Liver (tissue), 9 donors: Measurements from ENCODE around the gene EXOC3. TPM values are rescaled to one million over a fixed set of nuclear protein-coding genes. Genes with fewer than 3 reads are reported as not detected.

Experiments
- DNase-seq: peaks from one replicate; pipeline ENCODE4 v3.0.0-alpha.2; 2017; ENCODE audit warnings: low spot score
- H3K27ac ChIP-seq, 2 donors: one replicate each; pipeline ENCODE4 v1.7.0; 2013; ENCODE audit warnings: inconsistent platforms in 2 of 2, low read length in 2 of 2, control low read depth in 1 of 2, low read depth in 1 of 2, mild to moderate bottlenecking in 1 of 2
- H3K27me3 ChIP-seq, 4 donors: one replicate each; pipeline versions ENCODE4 v1.6.1 to v1.7.0; 2013; ENCODE audit warnings: low read length in 3 of 4, inconsistent platforms in 1 of 4, mild to moderate bottlenecking in 1 of 4, moderate library complexity in 1 of 4; ENCODE audit not compliant: control insufficient read depth in 4 of 4, insufficient read depth in 4 of 4
- H3K36me3 ChIP-seq, 4 donors: one replicate each; pipeline versions ENCODE4 v1.6.1 to v1.7.0; 2013; ENCODE audit warnings: low read length in 3 of 4, mild to moderate bottlenecking in 3 of 4, low read depth in 1 of 4, moderate library complexity in 1 of 4; ENCODE audit not compliant: control insufficient read depth in 4 of 4, insufficient read depth in 3 of 4
- H3K4me1 ChIP-seq, 4 donors: one replicate each; pipeline versions ENCODE4 v1.6.1 to v1.7.0; 2013; ENCODE audit warnings: low read length in 3 of 4, mild to moderate bottlenecking in 3 of 4, moderate library complexity in 1 of 4; ENCODE audit not compliant: control insufficient read depth in 4 of 4, insufficient read depth in 4 of 4
- H3K4me3 ChIP-seq, 3 donors: one replicate each; pipeline versions ENCODE4 v1.6.1 to v1.7.0; 2013; ENCODE audit warnings: low read length in 3 of 3, control low read depth in 1 of 3, low read depth in 1 of 3, mild to moderate bottlenecking in 1 of 3
- H3K9ac ChIP-seq, 2 donors: one replicate each; pipeline ENCODE4 v1.7.0; 2013; ENCODE audit warnings: low read length in 2 of 2, mild to moderate bottlenecking in 2 of 2, moderate library complexity in 2 of 2, control low read depth in 1 of 2, low read depth in 1 of 2
- H3K9me3 ChIP-seq, 4 donors: one replicate each; pipeline versions ENCODE4 v1.6.1 to v1.7.0; 2013; ENCODE audit warnings: low read length in 3 of 4; ENCODE audit not compliant: control insufficient read depth in 4 of 4
- EGR1 ChIP-seq, 2 donors: IDR thresholded peaks; 2 replicates each; pipeline ENCODE4 v1.6.1; 2016 to 2018; ENCODE audit warnings: antibody characterized with exemption in 2 of 2, low read depth in 2 of 2
- FOXA1 ChIP-seq: IDR thresholded peaks from 2 replicates; pipeline ENCODE4 v1.6.1; 2016; ENCODE audit warnings: antibody characterized with exemption
- FOXA2 ChIP-seq: IDR thresholded peaks from 2 replicates; pipeline ENCODE4 v1.6.1; 2016; ENCODE audit warnings: antibody characterized with exemption
- GABPA ChIP-seq, 2 donors: IDR thresholded peaks in 1 of 2; conservative IDR thresholded peaks in 1 of 2; 2 replicates each; pipeline ENCODE4 v1.6.1; 2016; ENCODE audit warnings: antibody characterized with exemption in 2 of 2, mild to moderate bottlenecking in 1 of 2, moderate library complexity in 1 of 2
- HNF4A ChIP-seq, 2 donors: conservative IDR thresholded peaks; 2 replicates each; pipeline ENCODE4 v1.6.1; 2016; ENCODE audit warnings: antibody characterized with exemption in 2 of 2, mild to moderate bottlenecking in 2 of 2
- HNF4G ChIP-seq: IDR thresholded peaks from 2 replicates; pipeline ENCODE4 v1.6.1; 2016; ENCODE audit warnings: antibody characterized with exemption
- JUND ChIP-seq, 2 donors: IDR thresholded peaks; 2 replicates each; pipeline ENCODE4 v1.6.1; 2016; ENCODE audit warnings: antibody characterized with exemption in 2 of 2
- NR2F2 ChIP-seq: IDR thresholded peaks from 2 replicates; pipeline ENCODE4 v1.6.1; 2016; ENCODE audit warnings: antibody characterized with exemption
- RAD21 ChIP-seq, 2 donors: IDR thresholded peaks; 2 replicates each; pipeline ENCODE4 v1.6.1; 2016; ENCODE audit warnings: antibody characterized with exemption in 2 of 2, mild to moderate bottlenecking in 2 of 2
- RXRA ChIP-seq, 2 donors: IDR thresholded peaks; 2 replicates each; pipeline ENCODE4 v1.6.1; 2017 to 2018; ENCODE audit warnings: antibody characterized with exemption in 2 of 2, mild to moderate bottlenecking in 1 of 2
- SP1 ChIP-seq: IDR thresholded peaks from 2 replicates; pipeline ENCODE4 v1.6.1; 2018; ENCODE audit warnings: antibody characterized with exemption, mild to moderate bottlenecking
- TAF1 ChIP-seq: conservative IDR thresholded peaks from 2 replicates; pipeline ENCODE4 v1.6.1; 2016; ENCODE audit warnings: antibody characterized with exemption, mild to moderate bottlenecking
- YY1 ChIP-seq: IDR thresholded peaks from 2 replicates; pipeline ENCODE4 v1.6.1; 2016; ENCODE audit warnings: antibody characterized with exemption, mild to moderate bottlenecking
- WGBS: extraction: QIAGEN DNeasy Blood & Tissue Kit; methylation state at CpG from one replicate; pipeline ENCODE4 v1.1.7; 2013; 5-methylcytosine and 5-hydroxymethylcytosine counted together
- polyA plus RNA-seq, 2 donors: library from polyadenylated mRNA; stranded (reverse) in 1 of 2; unstranded in 1 of 2; fragments of 200-250 nt in 1 of 2; fragments of >200 nt in 1 of 2; fragmentation: Nextera tagmentation in 1 of 2; extraction: Ambion mirVana in 1 of 2; gene quantifications; one replicate each; pipeline versions ENCODE4 v1.2.1 to v1.2.3, GENCODE V29; 2013 to 2015
- total RNA-seq, 2 donors: library from RNA; depleted of rRNA; stranded (reverse); fragments of >200 nt; gene quantifications; one replicate each; pipeline ENCODE4 v1.2.3, GENCODE V29; 2014
- TF ChIP-seq, protein P1 (sequence below): fragments of 150-350 bp; IDR thresholded peaks from 2 replicates; pipeline ENCODE4 v1.5.1; 2017; ENCODE audit warnings: improper control_type of control experiment, low read depth, low read length; ENCODE audit not compliant: missing input control
- TF ChIP-seq, protein P2 (sequence below): IDR thresholded peaks from 2 replicates; pipeline ENCODE4 v1.6.1; 2016; ENCODE audit warnings: antibody characterized with exemption, mild to moderate bottlenecking
- TF ChIP-seq, protein P3 (sequence below): IDR thresholded peaks from 2 replicates; pipeline ENCODE4 v1.6.1; 2016; ENCODE audit warnings: antibody characterized with exemption
- TF ChIP-seq, protein P4 (sequence below): IDR thresholded peaks from 2 replicates; pipeline ENCODE4 v1.6.1; 2016; ENCODE audit warnings: antibody characterized with exemption
- TF ChIP-seq, protein P5 (sequence below): IDR thresholded peaks from 2 replicates; pipeline ENCODE4 v1.6.1; 2016; ENCODE audit warnings: antibody characterized with exemption
- donor health status: healthy.
- donor health status: healthy.
- donor health status: healthy.
- donor health status: healthy.
- donor health status: healthy.

EXOC3 gene
- total and polyA plus RNA-seq, 4 donors: 12.4 to 23.9 (median 18.5) TPM

DNA sequence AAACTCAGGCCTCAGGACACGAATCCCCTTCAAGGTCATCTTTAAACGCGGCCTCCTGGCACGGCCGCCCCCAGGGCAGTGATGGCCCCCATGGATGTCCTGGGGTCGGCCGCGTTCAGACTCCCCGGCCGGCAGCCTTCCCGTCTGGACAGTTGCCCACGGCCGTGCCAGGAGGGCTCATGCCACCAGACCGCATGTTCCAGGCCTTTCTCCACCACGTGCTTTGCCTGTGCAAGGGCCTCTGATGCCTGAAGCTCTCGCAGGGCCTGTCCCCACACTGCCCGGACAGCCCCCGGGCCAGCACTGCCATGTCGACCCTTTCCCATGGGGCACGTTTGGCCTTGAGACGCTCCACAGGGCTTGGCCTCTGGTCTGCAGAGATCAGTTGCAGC is 46.7 kb downstream of the EXOC3 start:
- no peak overlapping the region for H3K9ac ChIP-seq
- no peak for TF ChIP-seq RAD21 (IDR thresholded peaks at IDR 0.05)
- TF ChIP-seq TAF1: no peak
- TF ChIP-seq HNF4G: no peak
- TF ChIP-seq, protein P1, sequence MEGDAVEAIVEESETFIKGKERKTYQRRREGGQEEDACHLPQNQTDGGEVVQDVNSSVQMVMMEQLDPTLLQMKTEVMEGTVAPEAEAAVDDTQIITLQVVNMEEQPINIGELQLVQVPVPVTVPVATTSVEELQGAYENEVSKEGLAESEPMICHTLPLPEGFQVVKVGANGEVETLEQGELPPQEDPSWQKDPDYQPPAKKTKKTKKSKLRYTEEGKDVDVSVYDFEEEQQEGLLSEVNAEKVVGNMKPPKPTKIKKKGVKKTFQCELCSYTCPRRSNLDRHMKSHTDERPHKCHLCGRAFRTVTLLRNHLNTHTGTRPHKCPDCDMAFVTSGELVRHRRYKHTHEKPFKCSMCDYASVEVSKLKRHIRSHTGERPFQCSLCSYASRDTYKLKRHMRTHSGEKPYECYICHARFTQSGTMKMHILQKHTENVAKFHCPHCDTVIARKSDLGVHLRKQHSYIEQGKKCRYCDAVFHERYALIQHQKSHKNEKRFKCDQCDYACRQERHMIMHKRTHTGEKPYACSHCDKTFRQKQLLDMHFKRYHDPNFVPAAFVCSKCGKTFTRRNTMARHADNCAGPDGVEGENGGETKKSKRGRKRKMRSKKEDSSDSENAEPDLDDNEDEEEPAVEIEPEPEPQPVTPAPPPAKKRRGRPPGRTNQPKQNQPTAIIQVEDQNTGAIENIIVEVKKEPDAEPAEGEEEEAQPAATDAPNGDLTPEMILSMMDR: no peak
- TF ChIP-seq, protein P2, sequence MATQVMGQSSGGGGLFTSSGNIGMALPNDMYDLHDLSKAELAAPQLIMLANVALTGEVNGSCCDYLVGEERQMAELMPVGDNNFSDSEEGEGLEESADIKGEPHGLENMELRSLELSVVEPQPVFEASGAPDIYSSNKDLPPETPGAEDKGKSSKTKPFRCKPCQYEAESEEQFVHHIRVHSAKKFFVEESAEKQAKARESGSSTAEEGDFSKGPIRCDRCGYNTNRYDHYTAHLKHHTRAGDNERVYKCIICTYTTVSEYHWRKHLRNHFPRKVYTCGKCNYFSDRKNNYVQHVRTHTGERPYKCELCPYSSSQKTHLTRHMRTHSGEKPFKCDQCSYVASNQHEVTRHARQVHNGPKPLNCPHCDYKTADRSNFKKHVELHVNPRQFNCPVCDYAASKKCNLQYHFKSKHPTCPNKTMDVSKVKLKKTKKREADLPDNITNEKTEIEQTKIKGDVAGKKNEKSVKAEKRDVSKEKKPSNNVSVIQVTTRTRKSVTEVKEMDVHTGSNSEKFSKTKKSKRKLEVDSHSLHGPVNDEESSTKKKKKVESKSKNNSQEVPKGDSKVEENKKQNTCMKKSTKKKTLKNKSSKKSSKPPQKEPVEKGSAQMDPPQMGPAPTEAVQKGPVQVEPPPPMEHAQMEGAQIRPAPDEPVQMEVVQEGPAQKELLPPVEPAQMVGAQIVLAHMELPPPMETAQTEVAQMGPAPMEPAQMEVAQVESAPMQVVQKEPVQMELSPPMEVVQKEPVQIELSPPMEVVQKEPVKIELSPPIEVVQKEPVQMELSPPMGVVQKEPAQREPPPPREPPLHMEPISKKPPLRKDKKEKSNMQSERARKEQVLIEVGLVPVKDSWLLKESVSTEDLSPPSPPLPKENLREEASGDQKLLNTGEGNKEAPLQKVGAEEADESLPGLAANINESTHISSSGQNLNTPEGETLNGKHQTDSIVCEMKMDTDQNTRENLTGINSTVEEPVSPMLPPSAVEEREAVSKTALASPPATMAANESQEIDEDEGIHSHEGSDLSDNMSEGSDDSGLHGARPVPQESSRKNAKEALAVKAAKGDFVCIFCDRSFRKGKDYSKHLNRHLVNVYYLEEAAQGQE: no peak
- no peak for TF ChIP-seq EGR1 (IDR thresholded peaks at IDR 0.05; ENCODE audit: low read depth in 2 of 2)
- TF ChIP-seq GABPA (IDR thresholded peaks at IDR 0.05 in 1 of 2, conservative IDR thresholded peaks at IDR 0.05 in 1 of 2): no peak
- TF ChIP-seq JUND (IDR thresholded peaks at IDR 0.05): no peak
- no peak for TF ChIP-seq HNF4A (conservative IDR thresholded peaks at IDR 0.05)
- TF ChIP-seq YY1: no peak
- no peak for TF ChIP-seq RXRA (IDR thresholded peaks at IDR 0.05)
- no peak for TF ChIP-seq SP1
- no peak for TF ChIP-seq NR2F2
- TF ChIP-seq FOXA1: no peak
- TF ChIP-seq, protein P3, sequence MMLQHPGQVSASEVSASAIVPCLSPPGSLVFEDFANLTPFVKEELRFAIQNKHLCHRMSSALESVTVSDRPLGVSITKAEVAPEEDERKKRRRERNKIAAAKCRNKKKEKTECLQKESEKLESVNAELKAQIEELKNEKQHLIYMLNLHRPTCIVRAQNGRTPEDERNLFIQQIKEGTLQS: no peak
- no peak for TF ChIP-seq FOXA2
- TF ChIP-seq, protein P4, sequence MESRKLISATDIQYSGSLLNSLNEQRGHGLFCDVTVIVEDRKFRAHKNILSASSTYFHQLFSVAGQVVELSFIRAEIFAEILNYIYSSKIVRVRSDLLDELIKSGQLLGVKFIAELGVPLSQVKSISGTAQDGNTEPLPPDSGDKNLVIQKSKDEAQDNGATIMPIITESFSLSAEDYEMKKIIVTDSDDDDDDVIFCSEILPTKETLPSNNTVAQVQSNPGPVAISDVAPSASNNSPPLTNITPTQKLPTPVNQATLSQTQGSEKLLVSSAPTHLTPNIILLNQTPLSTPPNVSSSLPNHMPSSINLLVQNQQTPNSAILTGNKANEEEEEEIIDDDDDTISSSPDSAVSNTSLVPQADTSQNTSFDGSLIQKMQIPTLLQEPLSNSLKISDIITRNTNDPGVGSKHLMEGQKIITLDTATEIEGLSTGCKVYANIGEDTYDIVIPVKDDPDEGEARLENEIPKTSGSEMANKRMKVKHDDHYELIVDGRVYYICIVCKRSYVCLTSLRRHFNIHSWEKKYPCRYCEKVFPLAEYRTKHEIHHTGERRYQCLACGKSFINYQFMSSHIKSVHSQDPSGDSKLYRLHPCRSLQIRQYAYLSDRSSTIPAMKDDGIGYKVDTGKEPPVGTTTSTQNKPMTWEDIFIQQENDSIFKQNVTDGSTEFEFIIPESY: no peak
- TF ChIP-seq, protein P5, sequence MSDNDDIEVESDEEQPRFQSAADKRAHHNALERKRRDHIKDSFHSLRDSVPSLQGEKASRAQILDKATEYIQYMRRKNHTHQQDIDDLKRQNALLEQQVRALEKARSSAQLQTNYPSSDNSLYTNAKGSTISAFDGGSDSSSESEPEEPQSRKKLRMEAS: no peak
- H3K27me3 ChIP-seq: no peaks in the 10 kb centered on the region

More for the DNA sequence above, 46.7 kb downstream of the EXOC3 start:
- Histone ChIP-seq H3K9me3 (no peaks in the 10 kb centered on the region), H3K4me1 (no peaks in the 10 kb centered on the region), H3K4me3 (no peak overlapping the region), H3K36me3 (no peaks in the 10 kb centered on the region), H3K27ac (no peak overlapping the region)
- no peak for DNase-seq
- WGBS: 65% methylated on average over 21 of the region's 21 CpGs
